ENCODE measurements around the gene ACRBP.

Gene ACRBP

DNA sequence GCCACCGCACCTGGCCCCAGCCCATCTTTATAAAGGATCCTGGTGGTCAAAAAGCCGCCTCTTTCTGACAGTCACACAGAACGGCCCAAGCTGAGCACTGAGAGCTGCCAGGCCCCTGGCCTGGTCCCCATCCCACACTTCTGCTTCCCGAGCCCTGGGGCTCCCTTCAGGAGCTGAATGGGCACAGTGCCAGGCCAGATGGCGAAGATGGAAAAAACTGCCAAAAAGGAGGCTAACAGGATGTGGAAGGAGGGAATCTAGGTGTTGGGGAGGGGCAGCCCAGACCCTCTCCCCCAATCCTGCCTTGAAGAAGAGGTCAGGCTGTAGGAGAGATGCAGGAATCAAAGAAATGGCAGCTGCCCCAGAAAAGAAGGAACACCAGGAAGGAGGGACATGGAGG is 16.5 kb downstream of the ACRBP start:
- TF ChIP-seq POLR2AphosphoS5 (IDR thresholded peaks at IDR 0.05; ENCODE audit: low read depth, low read length) (no peak), FOXP2 (optimal IDR thresholded peaks at IDR 0.05; ENCODE audit: borderline replicate concordance, extremely low read depth, extremely low read length, insufficient read depth) (no peak), TAF1 (IDR thresholded peaks at IDR 0.05; ENCODE audit: borderline replicate concordance, insufficient read depth, low read length) (no peak), SIN3A (IDR thresholded peaks at IDR 0.05; ENCODE audit: borderline replicate concordance, insufficient read depth, low read length) (no peak)
- TF ChIP-seq, protein P1, sequence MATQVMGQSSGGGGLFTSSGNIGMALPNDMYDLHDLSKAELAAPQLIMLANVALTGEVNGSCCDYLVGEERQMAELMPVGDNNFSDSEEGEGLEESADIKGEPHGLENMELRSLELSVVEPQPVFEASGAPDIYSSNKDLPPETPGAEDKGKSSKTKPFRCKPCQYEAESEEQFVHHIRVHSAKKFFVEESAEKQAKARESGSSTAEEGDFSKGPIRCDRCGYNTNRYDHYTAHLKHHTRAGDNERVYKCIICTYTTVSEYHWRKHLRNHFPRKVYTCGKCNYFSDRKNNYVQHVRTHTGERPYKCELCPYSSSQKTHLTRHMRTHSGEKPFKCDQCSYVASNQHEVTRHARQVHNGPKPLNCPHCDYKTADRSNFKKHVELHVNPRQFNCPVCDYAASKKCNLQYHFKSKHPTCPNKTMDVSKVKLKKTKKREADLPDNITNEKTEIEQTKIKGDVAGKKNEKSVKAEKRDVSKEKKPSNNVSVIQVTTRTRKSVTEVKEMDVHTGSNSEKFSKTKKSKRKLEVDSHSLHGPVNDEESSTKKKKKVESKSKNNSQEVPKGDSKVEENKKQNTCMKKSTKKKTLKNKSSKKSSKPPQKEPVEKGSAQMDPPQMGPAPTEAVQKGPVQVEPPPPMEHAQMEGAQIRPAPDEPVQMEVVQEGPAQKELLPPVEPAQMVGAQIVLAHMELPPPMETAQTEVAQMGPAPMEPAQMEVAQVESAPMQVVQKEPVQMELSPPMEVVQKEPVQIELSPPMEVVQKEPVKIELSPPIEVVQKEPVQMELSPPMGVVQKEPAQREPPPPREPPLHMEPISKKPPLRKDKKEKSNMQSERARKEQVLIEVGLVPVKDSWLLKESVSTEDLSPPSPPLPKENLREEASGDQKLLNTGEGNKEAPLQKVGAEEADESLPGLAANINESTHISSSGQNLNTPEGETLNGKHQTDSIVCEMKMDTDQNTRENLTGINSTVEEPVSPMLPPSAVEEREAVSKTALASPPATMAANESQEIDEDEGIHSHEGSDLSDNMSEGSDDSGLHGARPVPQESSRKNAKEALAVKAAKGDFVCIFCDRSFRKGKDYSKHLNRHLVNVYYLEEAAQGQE (IDR thresholded peaks at IDR 0.05; ENCODE audit: insufficient read depth in 1 of 2, low read depth in 2 of 2, low read length in 2 of 2) = no peak

DNA sequence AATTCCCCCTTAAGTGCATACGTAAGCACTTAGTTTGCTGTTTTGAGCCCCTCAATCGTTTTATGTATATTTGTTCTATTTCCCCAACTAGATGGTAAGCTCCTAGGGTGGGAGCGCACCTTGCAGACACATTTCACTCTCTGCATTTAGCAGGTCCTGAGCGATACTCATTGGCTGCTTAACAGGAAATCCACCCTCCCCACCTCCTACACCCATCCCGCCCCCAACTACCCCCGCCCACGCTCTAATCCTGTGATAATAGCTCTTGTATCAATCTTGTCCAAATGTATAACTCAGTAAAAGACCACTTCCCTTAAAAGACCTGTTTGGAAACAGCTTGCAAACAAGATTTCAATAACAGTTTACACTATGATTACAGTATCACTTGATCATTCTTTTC is 19.6 kb downstream of the ACRBP start:
- TF ChIP-seq FOXP2 (optimal IDR thresholded peaks at IDR 0.05; ENCODE audit: borderline replicate concordance, extremely low read depth, extremely low read length, insufficient read depth) = no peak
- TF ChIP-seq TAF1 (IDR thresholded peaks at IDR 0.05; ENCODE audit: borderline replicate concordance, insufficient read depth, low read length) = no peak
- TF ChIP-seq POLR2AphosphoS5 (IDR thresholded peaks at IDR 0.05; ENCODE audit: low read depth, low read length) = no peak
- TF ChIP-seq, protein P1 (IDR thresholded peaks at IDR 0.05; ENCODE audit: insufficient read depth in 1 of 2, low read depth in 2 of 2, low read length in 2 of 2) = no peak
- no peak for TF ChIP-seq SIN3A (IDR thresholded peaks at IDR 0.05; ENCODE audit: borderline replicate concordance, insufficient read depth, low read length)

DNA sequence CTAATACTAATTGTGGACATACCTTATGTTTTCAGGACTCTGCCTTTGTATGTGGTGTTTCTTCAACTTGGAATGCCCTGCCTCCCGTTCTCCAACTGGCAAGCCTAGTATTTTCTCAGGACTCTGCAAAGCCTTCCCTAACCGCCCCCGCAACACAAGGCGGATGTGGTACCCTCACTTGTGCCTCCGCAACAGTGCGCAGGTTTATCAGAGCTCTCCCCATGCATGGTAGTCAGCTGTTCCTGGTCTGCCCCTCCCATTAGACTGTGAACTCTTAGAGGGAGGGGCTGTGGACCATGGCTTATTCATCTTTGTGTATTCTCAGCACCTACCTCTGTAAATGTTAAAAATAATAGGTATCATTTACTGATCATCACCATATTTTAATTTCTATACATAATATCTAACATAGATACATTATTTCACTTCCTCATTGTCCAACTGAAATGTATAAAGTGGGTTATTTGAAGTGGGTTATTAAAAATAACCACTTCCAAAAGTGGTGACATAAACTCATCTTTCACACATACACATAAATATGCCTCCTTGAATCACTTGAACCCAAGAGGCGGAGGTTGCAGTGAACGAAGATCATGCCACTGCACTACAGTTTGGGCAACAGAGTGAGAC is 20.5 kb downstream of the ACRBP start:
- TF ChIP-seq SIN3A (IDR thresholded peaks at IDR 0.05; ENCODE audit: borderline replicate concordance, insufficient read depth, low read length) (no peak), POLR2AphosphoS5 (IDR thresholded peaks at IDR 0.05; ENCODE audit: low read depth, low read length) (no peak), FOXP2 (optimal IDR thresholded peaks at IDR 0.05; ENCODE audit: borderline replicate concordance, extremely low read depth, extremely low read length, insufficient read depth) (no peak), TAF1 (IDR thresholded peaks at IDR 0.05; ENCODE audit: borderline replicate concordance, insufficient read depth, low read length) (no peak)
- TF ChIP-seq, protein P1 (IDR thresholded peaks at IDR 0.05; ENCODE audit: insufficient read depth in 1 of 2, low read depth in 2 of 2, low read length in 2 of 2) = no peak

DNA sequence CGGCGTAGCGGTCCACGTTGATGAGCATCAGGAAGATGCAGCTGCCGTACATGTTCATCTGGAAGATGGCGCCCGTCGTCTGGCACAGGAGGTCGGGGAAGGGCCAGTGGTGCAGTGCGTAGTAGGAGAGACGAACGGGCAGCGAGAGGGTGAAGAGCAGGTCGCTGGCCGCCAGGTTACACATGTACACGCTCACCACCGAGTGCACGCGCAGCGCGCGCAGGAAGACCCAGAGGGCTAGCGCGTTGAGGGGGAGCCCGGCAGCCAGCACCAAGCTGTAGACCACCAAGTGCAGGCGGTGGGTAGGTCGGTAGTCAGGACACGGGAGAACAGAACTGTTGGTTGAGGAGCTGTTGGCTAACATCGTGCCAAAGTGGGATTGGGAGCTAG is 26.4 kb downstream of the ACRBP start:
- TF ChIP-seq, protein P1 (IDR thresholded peaks at IDR 0.05; ENCODE audit: insufficient read depth in 1 of 2, low read depth in 2 of 2, low read length in 2 of 2) = no peak
- TF ChIP-seq SIN3A (IDR thresholded peaks at IDR 0.05; ENCODE audit: borderline replicate concordance, insufficient read depth, low read length) (no peak), TAF1 (IDR thresholded peaks at IDR 0.05; ENCODE audit: borderline replicate concordance, insufficient read depth, low read length) (no peak), POLR2AphosphoS5 (IDR thresholded peaks at IDR 0.05; ENCODE audit: low read depth, low read length) (no peak), FOXP2 (optimal IDR thresholded peaks at IDR 0.05; ENCODE audit: borderline replicate concordance, extremely low read depth, extremely low read length, insufficient read depth) (no peak)

Measured in PFSK-1 (cell line).